Pulmonary artery endothelial cell (primary cell): Measurements from ENCODE around the gene FOXA2. TPM values are rescaled to one million over a fixed set of nuclear protein-coding genes. Genes with fewer than 3 reads are reported as not detected.

Experiments
- DNase-seq: peaks from one replicate; pipeline ENCODE4 v3.0.0-alpha.2; 2011; ENCODE audit warnings: low read depth, low spot score
- total RNA-seq: library from RNA; depleted of rRNA; stranded (reverse); fragments of >200 nt; gene quantifications from 2 replicates; pipeline ENCODE4 v1.2.3, GENCODE V29; 2014

Gene FOXA2
- total RNA-seq, 1 donor from 2014 or later, result not detected

DNA sequence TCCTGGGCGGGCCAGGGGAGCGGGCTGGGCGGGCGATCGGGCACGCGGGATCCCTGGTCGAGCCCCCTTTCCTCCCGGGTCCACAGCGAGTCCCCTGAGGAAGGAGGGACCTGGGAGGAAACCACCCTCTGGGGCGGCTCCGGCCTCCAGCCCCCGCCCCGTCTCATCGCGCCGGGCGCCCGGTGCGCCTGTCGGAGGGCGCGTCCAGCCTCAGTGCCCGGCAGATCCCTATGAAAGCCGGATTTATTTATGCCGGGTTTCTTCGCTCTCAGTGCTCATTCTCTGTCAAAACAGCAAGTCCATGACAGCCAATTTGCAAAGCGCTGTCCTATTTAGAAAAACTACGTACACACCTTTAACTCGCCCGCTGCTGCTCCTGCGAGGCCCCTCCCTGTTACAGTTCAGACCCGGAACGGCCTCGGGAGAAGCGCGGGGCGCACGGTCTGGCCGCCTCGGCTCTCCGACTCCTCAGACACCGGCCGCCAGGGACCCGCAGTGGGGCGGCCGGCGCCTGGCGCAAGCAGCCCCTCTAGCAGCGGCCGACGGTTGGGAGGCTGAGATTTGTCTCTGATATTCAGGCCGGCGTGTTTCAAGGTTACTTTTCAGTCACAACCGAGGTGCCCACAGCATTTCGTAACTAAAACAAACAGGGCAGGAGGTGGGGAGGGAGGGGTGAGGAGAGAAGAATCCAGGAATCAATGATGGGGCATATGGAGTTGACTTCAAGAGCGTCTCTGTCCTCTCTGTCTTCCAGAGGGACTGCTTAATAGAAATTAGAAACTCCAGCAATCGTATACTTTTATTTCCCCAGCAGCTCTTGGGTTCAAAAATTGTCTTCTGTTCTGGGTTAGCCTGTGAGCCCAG lies 782 bp upstream of the FOXA2 start:
- no peak for DNase-seq

DNA sequence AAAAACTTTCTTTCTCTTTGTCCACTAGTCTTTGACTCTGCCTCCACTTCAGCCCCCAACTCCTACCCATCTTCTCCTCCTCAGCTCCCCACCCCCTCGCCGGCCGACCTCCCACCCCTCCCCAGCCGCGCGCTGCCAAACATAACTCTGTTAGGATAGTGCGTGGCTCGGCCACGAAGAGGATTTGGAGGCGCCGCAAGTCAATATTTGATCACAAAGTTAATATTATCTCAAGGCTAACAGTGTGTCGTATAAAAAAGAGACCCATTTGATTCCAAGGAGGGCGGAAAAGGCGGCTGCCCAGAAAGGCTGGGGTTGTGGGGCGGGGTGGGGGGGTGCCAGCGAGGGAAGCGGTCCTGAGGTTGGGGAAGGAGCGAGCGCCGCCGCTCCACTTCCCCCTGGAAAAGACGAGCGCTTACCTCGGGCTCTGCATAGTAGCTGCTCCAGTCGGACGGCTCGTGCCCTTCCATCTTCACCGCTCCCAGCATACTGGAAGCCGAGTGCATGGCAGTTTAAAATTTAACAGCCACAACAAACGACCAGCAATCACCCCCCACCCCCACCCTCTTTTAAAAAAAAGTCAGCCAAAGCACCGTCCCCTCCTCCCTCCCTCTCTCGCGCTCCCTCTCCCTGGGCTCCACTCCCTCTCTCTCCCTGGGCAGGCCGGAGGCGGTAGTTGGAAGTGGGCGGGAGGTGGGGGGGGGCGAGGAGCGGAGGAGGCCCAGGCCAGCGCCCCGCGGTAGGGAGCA lies 425 bp downstream of the FOXA2 start:
- DNase-seq, result no peak

DNA sequence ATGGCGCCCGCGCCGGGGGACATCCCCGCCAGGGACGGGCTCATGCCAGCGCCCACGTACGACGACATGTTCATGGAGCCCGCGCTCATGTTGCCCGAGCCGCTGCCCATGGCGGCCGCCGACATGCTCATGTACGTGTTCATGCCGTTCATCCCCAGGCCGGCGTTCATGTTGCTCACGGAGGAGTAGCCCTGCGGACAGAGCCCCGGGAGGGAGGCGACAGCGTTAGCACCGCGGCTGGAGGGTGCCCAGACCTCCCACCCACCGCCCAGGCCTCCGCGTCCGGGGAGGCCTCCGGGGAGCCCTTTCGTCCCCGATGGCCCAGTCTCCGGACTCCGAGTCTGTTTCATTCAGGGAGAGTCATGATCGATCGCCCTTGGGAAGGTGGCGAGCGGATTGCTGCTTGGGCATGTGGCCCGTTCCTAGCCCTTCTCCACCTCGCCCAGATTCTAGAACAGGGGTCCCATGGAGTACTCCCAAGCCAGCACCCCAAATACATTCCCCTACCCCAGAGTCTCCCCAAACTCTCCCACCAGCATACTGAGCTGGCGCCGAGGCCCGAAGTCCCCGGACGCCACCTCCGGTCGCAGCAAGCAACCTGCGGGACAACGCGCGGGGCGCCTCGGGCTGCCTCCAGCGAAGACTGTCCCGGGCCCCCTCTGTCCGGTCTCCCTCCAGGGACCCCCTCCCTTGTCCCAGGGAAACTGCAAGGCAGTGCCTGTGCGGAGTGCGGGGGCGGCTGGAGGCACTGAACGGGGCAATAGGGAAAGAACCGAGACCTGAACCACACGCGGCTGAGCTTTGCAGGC lies 1.2 kb downstream of the FOXA2 start:
- no peak for DNase-seq

- DNase-seq, result no peak
These were observed 1.9 kb downstream of the FOXA2 start for GRCh38 chr20:22582386-22582963.

DNA sequence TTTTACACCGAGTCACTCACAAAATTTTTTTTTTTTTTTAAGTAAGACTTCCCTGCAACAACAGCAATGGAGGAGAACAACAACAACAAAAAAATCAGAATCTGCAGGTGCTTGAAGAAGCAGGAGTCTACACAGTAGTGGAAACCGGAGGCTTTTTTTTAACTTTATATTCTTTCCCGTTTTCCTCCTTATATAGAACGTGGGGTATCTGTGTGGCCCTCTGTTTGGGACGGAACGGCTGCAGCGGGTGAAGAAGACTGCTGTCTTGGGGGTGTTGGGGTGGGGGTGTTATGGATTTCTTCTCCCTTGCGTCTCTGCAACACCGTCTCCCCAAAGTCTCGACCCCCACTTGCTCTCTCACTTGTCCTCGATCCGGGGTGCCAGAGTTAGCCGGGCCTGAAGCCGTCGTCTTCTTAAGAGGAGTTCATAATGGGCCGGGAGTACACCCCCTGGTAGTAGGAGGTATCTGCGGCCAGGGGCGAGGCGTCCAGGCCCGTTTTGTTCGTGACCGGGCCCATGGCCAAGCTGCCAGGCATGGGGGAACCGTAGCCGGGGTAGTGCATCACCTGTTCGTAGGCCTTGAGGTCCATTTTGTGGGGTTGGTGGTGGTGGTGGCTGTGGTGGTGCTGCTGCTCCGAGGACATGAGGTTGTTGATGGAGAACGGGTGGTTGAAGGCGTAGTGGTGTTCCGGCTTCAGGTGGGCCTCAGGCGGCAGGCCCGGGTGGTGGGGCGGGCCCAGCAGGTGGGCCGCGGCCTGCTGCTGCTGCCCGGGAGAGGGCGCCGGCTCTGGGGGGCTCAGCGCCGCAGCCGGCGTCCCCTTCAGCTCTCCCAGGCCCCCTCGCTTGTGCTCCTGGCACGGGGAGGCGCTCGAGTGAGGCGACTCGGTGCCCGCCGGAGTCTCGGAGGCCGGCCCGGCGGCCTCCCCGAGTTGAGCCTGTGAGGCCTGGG lies 2.7 kb downstream of the FOXA2 start:
- no peak for DNase-seq

DNA sequence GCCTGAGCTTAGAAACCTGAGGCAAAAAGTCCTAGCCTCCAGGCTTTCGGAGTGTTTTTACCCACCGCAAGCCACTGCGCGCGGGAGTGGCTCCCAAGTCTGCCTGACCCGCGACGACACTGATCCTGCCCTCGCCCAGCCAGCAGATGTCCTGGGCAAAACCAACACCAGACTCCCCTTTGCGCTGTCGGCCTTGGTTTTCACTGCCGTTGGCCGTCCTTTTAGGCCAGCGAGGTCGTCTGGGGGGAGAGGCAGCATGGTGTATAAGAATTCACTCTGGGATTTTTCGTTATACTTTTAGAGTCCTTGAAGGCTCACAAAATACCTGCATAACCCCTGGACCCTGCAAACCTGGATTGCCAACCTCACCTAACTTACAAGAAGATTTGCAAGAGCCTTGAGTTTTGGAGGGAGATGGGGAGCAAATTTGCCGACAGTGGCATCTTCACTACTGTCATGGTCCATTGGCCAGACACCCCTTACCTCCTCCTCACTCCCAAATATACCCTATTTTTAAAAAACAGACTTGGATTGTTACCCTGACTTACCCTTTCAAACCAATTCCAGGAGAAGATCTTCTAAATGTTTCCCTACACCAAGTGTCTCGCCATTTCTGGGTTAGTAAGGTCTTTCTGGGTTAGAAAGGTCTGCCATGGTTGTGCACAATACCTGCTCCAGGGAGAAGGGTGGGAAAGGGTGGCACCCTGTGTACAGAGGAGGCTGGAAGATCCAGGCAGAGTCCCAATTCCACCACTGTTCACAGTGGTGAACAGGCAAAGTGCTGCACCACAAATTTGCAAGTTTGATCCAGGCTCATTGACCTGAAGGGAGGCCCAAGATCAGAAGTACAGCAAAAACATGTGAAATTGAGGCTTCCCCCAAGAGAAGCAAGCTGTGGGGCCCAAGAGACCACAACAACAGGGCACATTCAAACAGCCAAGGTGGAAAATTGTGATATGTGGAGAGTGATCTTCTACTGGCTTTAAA lies 4.4 kb downstream of the FOXA2 start:
- DNase-seq, result no peak

DNA sequence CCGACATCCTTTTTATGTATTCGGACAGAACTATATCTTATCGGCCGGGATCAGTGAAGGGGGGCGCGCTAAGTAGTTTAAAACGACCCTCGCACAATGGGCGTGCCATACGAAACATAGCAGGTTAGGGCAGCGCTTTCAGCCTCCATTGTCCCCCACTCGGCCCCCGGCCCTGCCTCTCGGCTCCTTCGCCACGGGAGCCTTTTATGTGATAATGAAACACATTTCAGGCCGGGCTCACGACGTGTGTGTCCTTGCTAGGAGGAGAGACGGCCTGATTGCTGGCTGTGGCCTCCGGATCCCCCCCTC lies 5.3 kb downstream of the FOXA2 start:
- no peak for DNase-seq

- DNase-seq, result no peak
These were observed 5.9 kb downstream of the FOXA2 start for GRCh38 chr20:22578221-22579118.

DNA sequence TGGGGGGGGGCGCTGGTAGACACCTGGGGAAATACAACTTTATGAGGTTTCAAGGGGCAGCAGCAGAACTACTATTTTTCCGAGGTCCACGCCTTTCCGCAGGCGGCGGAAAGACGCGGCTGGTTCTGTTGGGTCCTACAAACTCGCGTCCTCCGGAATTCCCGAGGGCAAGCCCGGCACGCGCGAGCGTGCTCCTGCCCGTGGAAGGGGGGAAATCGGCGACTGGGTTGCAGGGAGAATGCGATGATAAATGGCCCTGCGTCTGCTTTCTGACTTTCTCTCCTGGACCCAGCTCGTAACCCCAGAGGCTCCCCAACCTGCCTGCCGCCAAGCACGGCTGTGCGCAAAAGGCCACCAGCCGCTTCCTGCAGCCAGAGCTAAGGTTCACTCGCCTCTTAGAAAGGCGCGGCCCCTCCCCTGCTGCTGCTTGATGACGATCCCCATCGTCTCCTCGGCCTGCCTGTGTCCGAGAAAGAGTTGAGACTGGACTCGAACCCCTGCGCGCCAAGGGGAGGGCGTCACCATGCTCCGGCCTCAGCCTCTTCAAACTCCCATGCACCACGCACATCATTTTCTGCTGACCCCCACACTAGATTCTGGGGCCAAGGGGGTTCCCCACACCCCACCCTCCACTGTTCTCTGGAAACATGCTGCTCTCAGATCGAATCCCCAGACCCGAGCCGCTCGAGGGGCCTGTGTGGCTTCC lies 6.7 kb downstream of the FOXA2 start:
- DNase-seq, result no peak

DNA sequence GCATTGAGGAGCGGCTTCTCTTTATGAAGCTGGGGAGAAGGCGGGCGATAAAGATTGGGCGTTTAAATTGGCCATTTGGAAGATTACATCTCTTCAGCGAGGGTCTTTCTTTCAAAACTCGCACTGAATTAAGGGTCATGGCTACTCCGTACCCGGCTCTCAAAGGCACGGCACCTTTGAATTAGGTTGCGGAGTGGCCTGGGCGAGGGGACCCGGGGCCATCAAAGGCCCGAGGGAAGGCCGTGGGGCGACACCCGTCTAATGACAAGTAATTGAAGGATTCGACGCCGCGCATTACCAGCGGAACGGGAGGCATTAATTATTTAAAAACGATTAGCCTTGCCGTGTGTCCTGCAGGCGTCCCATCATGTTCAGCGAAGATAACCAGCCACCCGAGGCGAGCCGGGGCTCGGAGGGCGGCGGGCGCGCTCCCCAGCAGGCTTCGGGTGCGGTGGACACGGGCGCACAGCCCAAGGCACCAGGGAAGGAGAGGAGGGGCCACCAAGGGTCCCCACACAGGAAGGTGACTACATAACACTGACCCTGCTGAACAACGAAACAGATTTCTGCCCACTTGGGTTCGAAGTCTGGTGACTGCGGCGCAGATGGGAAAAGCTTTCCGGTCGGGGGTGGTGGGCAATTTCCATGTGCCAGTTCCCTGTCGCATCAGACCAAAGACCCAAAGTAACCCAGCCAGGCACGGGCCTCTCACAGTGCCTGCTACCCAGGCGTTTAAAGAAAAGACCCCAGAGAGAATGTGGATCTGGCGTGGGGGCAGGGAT lies 7.4 kb downstream of the FOXA2 start:
- DNase-seq, result no peak

GRCh38 chr20:22576273-22576672 lies 8.1 kb downstream of the FOXA2 start:
- DNase-seq, result no peak

DNA sequence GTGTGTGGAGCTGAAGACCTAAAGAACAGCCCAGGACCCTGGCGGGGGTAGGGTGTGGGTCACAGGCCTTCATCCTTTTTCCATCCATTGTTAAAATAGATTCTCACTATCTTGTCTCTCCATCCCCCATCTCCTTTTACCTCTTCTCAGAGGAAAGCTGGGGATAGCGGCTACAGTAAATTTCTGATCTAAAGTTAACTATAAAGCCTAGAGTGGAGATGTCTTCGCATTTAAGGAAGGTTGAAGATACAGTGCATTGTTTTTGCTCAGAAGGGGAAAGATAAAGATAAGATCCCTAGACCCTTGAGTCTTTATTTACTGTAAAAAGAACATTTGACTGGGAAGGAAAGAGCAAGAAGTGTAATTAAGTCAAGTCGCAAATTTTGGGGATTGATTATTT lies 8.6 kb downstream of the FOXA2 start:
- DNase-seq, result no peak

- no peak for DNase-seq
These were observed 9.2 kb downstream of the FOXA2 start for GRCh38 chr20:22575087-22575721.

- DNase-seq, result no peak
These were observed 9.8 kb downstream of the FOXA2 start for GRCh38 chr20:22574545-22575086.

- no peak for DNase-seq
These were observed 11.9 kb downstream of the FOXA2 start for GRCh38 chr20:22572491-22572890.

DNA sequence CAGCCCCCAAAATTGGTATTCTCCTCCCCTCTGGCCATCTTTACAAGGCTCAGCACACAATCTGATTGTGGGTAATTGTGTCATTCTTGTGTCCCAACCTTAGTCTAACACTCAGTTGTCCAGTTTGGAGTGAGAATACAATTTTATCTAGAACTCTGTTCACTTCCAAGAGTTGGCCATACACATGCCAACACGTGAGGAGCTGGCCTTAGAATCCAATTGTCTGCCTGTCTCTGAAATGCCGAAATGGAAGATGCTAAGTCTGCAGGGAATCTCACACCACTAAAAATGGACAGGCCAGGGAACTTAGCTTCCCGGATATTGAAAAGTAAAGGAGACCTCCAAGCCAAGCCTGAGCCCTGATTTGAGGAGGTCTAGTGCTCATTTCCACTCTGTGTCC lies 12.3 kb downstream of the FOXA2 start:
- DNase-seq, result no peak
